Measurements from ENCODE around the gene ATAT1.

- TF ChIP-seq, protein P1, sequence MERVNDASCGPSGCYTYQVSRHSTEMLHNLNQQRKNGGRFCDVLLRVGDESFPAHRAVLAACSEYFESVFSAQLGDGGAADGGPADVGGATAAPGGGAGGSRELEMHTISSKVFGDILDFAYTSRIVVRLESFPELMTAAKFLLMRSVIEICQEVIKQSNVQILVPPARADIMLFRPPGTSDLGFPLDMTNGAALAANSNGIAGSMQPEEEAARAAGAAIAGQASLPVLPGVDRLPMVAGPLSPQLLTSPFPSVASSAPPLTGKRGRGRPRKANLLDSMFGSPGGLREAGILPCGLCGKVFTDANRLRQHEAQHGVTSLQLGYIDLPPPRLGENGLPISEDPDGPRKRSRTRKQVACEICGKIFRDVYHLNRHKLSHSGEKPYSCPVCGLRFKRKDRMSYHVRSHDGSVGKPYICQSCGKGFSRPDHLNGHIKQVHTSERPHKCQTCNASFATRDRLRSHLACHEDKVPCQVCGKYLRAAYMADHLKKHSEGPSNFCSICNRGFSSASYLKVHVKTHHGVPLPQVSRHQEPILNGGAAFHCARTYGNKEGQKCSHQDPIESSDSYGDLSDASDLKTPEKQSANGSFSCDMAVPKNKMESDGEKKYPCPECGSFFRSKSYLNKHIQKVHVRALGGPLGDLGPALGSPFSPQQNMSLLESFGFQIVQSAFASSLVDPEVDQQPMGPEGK (CRISPR knock-in tag; IDR thresholded peaks at IDR 0.05; ENCODE audit: borderline replicate concordance) = no peak
- TF ChIP-seq RARB (CRISPR knock-in tag; IDR thresholded peaks at IDR 0.05) (no peak), ZFP3 (CRISPR knock-in tag; IDR thresholded peaks at IDR 0.05) (no peak), SNAI2 (CRISPR knock-in tag; IDR thresholded peaks at IDR 0.05) (no peak), OSR1 (CRISPR knock-in tag; IDR thresholded peaks at IDR 0.05) (no peak), ZNF565 (CRISPR knock-in tag; conservative IDR thresholded peaks at IDR 0.05; ENCODE audit: low read depth) (no peak)
- TF ChIP-seq, protein P2, sequence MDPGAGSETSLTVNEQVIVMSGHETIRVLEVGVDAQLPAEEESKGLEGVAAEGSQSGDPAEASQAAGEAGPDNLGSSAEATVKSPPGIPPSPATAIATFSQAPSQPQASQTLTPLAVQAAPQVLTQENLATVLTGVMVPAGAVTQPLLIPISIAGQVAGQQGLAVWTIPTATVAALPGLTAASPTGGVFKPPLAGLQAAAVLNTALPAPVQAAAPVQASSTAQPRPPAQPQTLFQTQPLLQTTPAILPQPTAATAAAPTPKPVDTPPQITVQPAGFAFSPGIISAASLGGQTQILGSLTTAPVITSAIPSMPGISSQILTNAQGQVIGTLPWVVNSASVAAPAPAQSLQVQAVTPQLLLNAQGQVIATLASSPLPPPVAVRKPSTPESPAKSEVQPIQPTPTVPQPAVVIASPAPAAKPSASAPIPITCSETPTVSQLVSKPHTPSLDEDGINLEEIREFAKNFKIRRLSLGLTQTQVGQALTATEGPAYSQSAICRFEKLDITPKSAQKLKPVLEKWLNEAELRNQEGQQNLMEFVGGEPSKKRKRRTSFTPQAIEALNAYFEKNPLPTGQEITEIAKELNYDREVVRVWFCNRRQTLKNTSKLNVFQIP (CRISPR knock-in tag; IDR thresholded peaks at IDR 0.05; ENCODE audit: borderline replicate concordance, low read depth) = no peak
Observed at GRCh38 chr6:30618270-30618797, 8.3 kb upstream of the ATAT1 start.
